ENCODE results near the gene NTRK3. TPM values are rescaled to one million over a fixed set of nuclear protein-coding genes. Genes with fewer than 3 reads are reported as not detected.
A peak's percentile ranks its signal among the peaks of the same experiment; 100 is the strongest.

NTRK3 gene
- total and polyA plus RNA-seq, 2 of the 8 experiments (the other 6 are each of a cell fraction or from before 2014, with no cell fraction given), result 4.5 to 6.8 TPM

DNA sequence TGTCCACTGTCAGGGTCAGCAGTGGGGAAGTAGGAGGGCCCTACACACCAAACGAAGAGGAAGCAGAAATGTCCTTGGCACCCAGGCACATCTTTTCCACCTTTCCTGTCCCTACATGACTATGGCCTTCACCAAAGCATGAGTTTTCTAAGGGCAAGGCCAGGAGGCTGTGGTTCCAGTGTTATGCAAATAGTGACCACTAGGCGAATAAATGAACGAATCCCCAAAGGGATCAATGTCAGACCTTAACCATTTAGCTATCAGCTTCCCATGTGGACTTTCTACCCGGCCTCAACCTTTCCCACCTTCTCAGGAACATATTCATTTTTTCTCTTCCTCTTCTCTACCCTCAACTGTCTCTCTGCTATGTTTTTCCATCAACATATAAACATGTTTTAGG, 63.1 kb downstream of the NTRK3 start:
- WGBS, 2 experiments (ENCODE audit: extremely low coverage in 1 of 2, insufficient coverage in 1 of 2, insufficient read length in 1 of 2, insufficient replicate concordance in 2 of 2, low coverage in 1 of 2, low lambda C conversion rate in 2 of 2, missing lambda C conversion rate in 1 of 2), result 73% methylated on average over 3 of the region's 4 CpGs; no CpG with 5 or more reads in 1 of the 2 experiments
- no peak overlapping the region for H2BK20ac ChIP-seq (ENCODE audit: low read length)
- H2BK15ac ChIP-seq (ENCODE audit: low read length), result no peak overlapping the region
- H4K20me1 ChIP-seq (replicated peaks in 1 of 2; ENCODE audit: control insufficient read depth in 1 of 2, insufficient read depth in 2 of 2, low read length in 2 of 2), result no peaks in the 10 kb centered on the region
- no peaks in the 10 kb centered on the region for H3K79me2 ChIP-seq (ENCODE audit: control insufficient read depth in 1 of 2, insufficient read depth in 2 of 2, low read length in 2 of 2)
- no peak overlapping the region for H2BK120ac ChIP-seq (replicated peaks; ENCODE audit: low read depth, low read length)
- H3K4ac ChIP-seq (replicated peaks; ENCODE audit: insufficient read length, low read depth, low read length), result no peak overlapping the region
- H2AK5ac ChIP-seq (ENCODE audit: low read depth, low read length), result 0 out of 2 replicates have a peak overlapping the region, but pooled peaks have one; percentile 48
- H3K56ac ChIP-seq (replicated peaks; ENCODE audit: insufficient read length, low read depth, low read length), result no peak overlapping the region
- peak overlapping the region; percentile 80; the same call in 1 of the 2 replicates for H2AFZ ChIP-seq (ENCODE audit: low read length)
- no peak overlapping the region for H3K4me3 ChIP-seq (ENCODE audit: extremely low read depth in 1 of 4, insufficient read depth in 2 of 4, low read depth in 3 of 4, low read length in 4 of 4)
- no peak overlapping the region for H2BK12ac ChIP-seq (ENCODE audit: low read depth, low read length)
- H3K79me1 ChIP-seq (ENCODE audit: low read depth, low read length), result no peaks in the 10 kb centered on the region
- H3K4me2 ChIP-seq (ENCODE audit: insufficient read depth in 1 of 2, low read depth in 2 of 2, low read length in 2 of 2), result no peak overlapping the region
- no peak overlapping the region for H4K5ac ChIP-seq (ENCODE audit: insufficient read length, low read depth, low read length)
- no peaks in the 10 kb centered on the region for H3K9me3 ChIP-seq (ENCODE audit: insufficient read depth in 2 of 2, low read depth in 1 of 2, low read length in 1 of 2)
- peak; percentile 78 for FAIRE-seq
- no peak overlapping the region for H3K18ac ChIP-seq (ENCODE audit: extremely low read depth, low read length)
- DNase-seq (ENCODE audit: low read depth in 1 of 2, low spot score in 2 of 2), result no peak
- CTCF ChIA-PET (ENCODE audit: partially characterized antibody), result interaction anchor here (0.9 to 3.3 kb wide), 13 partner anchors 9 to 333 kb away, joined by 3 to 15 read pairs (median 4); no protein-coding TSS in a partner anchor
- H3K4me1 ChIP-seq (replicated peaks in 1 of 4; ENCODE audit: control insufficient read depth in 3 of 4, insufficient read depth in 4 of 4, low read length in 3 of 4), result peaks cover 0 to 3% (median 1%) of the 10 kb centered on the region in 4 experiments; a peak in 2 of 7 replicates
- no peak overlapping the region for H3K23ac ChIP-seq (ENCODE audit: insufficient read length)
- no peaks in the 10 kb centered on the region for H3K36me3 ChIP-seq (ENCODE audit: control insufficient read depth in 2 of 4, insufficient read depth in 4 of 4, low read length in 3 of 4)
- no peak overlapping the region for H3K27ac ChIP-seq (ENCODE audit: low read depth, low read length)
- H4K8ac ChIP-seq (ENCODE audit: extremely low read depth, insufficient read depth, low read length), result no peak overlapping the region
- TF ChIP-seq CTCF (IDR thresholded peaks at IDR 0.05; ENCODE audit: control extremely low read depth in 1 of 3, insufficient read depth in 1 of 3, low read depth in 1 of 3, low read length in 3 of 3) (peak in 2 of 3 experiments; percentile 8 to 37; a peak in 1 of 4 replicates), SIN3A (conservative IDR thresholded peaks at IDR 0.05 in 1 of 2, IDR thresholded peaks at IDR 0.05 in 1 of 2; ENCODE audit: low read depth in 1 of 2, low read length in 2 of 2) (no peak), KDM4A (IDR thresholded peaks at IDR 0.05; ENCODE audit: low read depth, low read length, severe bottlenecking) (no peak), SP1 (IDR thresholded peaks at IDR 0.05; ENCODE audit: low read depth, low read length) (no peak), E2F6 (IDR thresholded peaks at IDR 0.05) (no peak), ASH2L (IDR thresholded peaks at IDR 0.05; ENCODE audit: low read length) (no peak), TEAD4 (IDR thresholded peaks at IDR 0.05; ENCODE audit: low read depth, low read length) (no peak), KDM5A (IDR thresholded peaks at IDR 0.05; ENCODE audit: low read length) (no peak)
- TF ChIP-seq, protein P1, sequence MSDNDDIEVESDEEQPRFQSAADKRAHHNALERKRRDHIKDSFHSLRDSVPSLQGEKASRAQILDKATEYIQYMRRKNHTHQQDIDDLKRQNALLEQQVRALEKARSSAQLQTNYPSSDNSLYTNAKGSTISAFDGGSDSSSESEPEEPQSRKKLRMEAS (IDR thresholded peaks at IDR 0.05), result no peak
- no peaks in the 10 kb centered on the region for H3K23me2 ChIP-seq (ENCODE audit: low read depth, low read length)
- no peaks in the 10 kb centered on the region for H3K27me3 ChIP-seq (replicated peaks in 1 of 4; ENCODE audit: control insufficient read depth in 3 of 4, extremely low read depth in 1 of 4, insufficient read depth in 3 of 4, low read length in 3 of 4)
- H2BK5ac ChIP-seq (ENCODE audit: low read depth, low read length), result peak overlapping the region; percentile 32; the same call in 1 of the 2 replicates
- no peak overlapping the region for H4K91ac ChIP-seq (replicated peaks; ENCODE audit: insufficient read length, low read length)
- POLR2A ChIA-PET (ENCODE audit: partially characterized antibody), result no interaction called here
- H3K14ac ChIP-seq (ENCODE audit: insufficient read length), result no peak overlapping the region
- no peak overlapping the region for H3K9ac ChIP-seq (replicated peaks in 1 of 4; ENCODE audit: extremely low read depth in 1 of 4, low read depth in 3 of 4, low read length in 3 of 4)
